GM12878 (cell line): ENCODE results near the gene CLEC16A. TPM values are rescaled to one million over a fixed set of nuclear protein-coding genes. Genes with fewer than 3 reads are reported as not detected.

ENCODE experiments used
- ASH2L ChIP-seq: fragments of 300-600, 200-600 bp; sonication (generic); IDR thresholded peaks from 2 replicates; pipeline ENCODE4 v1.6.1; 2017; ENCODE audit warnings: low read depth, mild to moderate bottlenecking, borderline replicate concordance
- BACH1 ChIP-seq: fragments of 450-650 bp; IDR thresholded peaks from 2 replicates; pipeline ENCODE4 v1.6.1; 2017; ENCODE audit warnings: mild to moderate bottlenecking, borderline replicate concordance
- BCL11A ChIP-seq: IDR thresholded peaks from 2 replicates; pipeline ENCODE4 v1.6.1; 2011; ENCODE audit warnings: low read depth, low read length
- CBX5 ChIP-seq: sonication (generic); IDR thresholded peaks from 2 replicates; pipeline ENCODE4 v1.6.1; 2016; ENCODE audit warnings: low read depth, moderate library complexity, mild to moderate bottlenecking, inconsistent platforms
- CHD2 ChIP-seq: IDR thresholded peaks from 2 replicates; pipeline ENCODE4 v1.6.1; 2011; ENCODE audit warnings: low read depth, low read length, improper control_type of control experiment, borderline replicate concordance
- CREB1 ChIP-seq: IDR thresholded peaks from 2 replicates; pipeline ENCODE4 v1.6.1; 2012; ENCODE audit warnings: low read depth, mild to moderate bottlenecking, inconsistent platforms
- FOXM1 ChIP-seq: IDR thresholded peaks from 2 replicates; pipeline ENCODE4 v1.6.1; 2012; ENCODE audit warnings: low read depth, mild to moderate bottlenecking, inconsistent platforms, low read length, moderate library complexity
- KLF5 ChIP-seq: fragments of 450-650 bp; IDR thresholded peaks from 2 replicates; pipeline ENCODE4 v1.6.1; 2014; ENCODE audit warnings: mild to moderate bottlenecking; ENCODE audit not compliant: partially characterized antibody
- MXI1 ChIP-seq: fragments of 150-350 bp; IDR thresholded peaks from 2 replicates; pipeline ENCODE4 v1.6.1; 2011; ENCODE audit warnings: low read depth, mild to moderate bottlenecking, inconsistent platforms, low read length, improper control_type of control experiment
- NBN ChIP-seq: fragments of 450-650 bp; IDR thresholded peaks from 2 replicates; pipeline ENCODE4 v1.6.1; 2016
- NR2C1 ChIP-seq: fragments of 450-650 bp; IDR thresholded peaks from 2 replicates; pipeline ENCODE4 v1.6.1; 2017; ENCODE audit warnings: antibody characterized with exemption, mild to moderate bottlenecking, moderate library complexity
- NR2F1 ChIP-seq: fragments of 450-650 bp; conservative IDR thresholded peaks from 2 replicates; pipeline ENCODE4 v1.6.1; 2017; ENCODE audit warnings: mild to moderate bottlenecking
- NRF1 ChIP-seq: conservative IDR thresholded peaks from 2 replicates; pipeline ENCODE4 v1.6.1; 2011; ENCODE audit warnings: mild to moderate bottlenecking, low read depth, low read length, improper control_type of control experiment
- PAX8 ChIP-seq: fragments of 450-650 bp; IDR thresholded peaks from 2 replicates; pipeline ENCODE4 v1.6.1; 2017; ENCODE audit warnings: mild to moderate bottlenecking, moderate library complexity
- POU2F2 ChIP-seq: IDR thresholded peaks from 3 replicates; pipeline ENCODE4 v1.6.1; 2011; ENCODE audit warnings: low read depth, mild to moderate bottlenecking, low read length, borderline replicate concordance
- RELB ChIP-seq: fragments of 450-650 bp; IDR thresholded peaks from 2 replicates; pipeline ENCODE4 v1.6.1; 2017; ENCODE audit warnings: low read depth, mild to moderate bottlenecking, moderate library complexity
- SMC3 ChIP-seq: IDR thresholded peaks from 2 replicates; pipeline ENCODE4 v1.6.1; 2011; ENCODE audit warnings: low read length, improper control_type of control experiment, borderline replicate concordance
- SREBF2 ChIP-seq: IDR thresholded peaks from 2 replicates; pipeline ENCODE4 v1.6.1; 2012; ENCODE audit warnings: mild to moderate bottlenecking, low read length
- STAT1 ChIP-seq: fragments of 450-650 bp; conservative IDR thresholded peaks from 2 replicates; pipeline ENCODE4 v1.6.1; 2014; ENCODE audit warnings: antibody characterized with exemption, mild to moderate bottlenecking
- STAT3 ChIP-seq: IDR thresholded peaks from 2 replicates; pipeline ENCODE4 v1.6.1; 2011; ENCODE audit warnings: low read depth, low read length, improper control_type of control experiment
- TAF1 ChIP-seq: IDR thresholded peaks from 2 replicates; pipeline ENCODE4 v1.6.1; 2011; ENCODE audit warnings: mild to moderate bottlenecking, low read depth, low read length, borderline replicate concordance
- ZNF24 ChIP-seq: fragments of 450-650 bp; IDR thresholded peaks from 2 replicates; pipeline ENCODE4 v1.6.1; 2017; ENCODE audit warnings: antibody characterized with exemption, mild to moderate bottlenecking
- ZNF622 ChIP-seq: fragments of 450-650 bp; IDR thresholded peaks from 2 replicates; pipeline ENCODE4 v1.6.1; 2017; ENCODE audit warnings: mild to moderate bottlenecking, inconsistent platforms
- ZSCAN29 ChIP-seq: fragments of 450-650 bp; IDR thresholded peaks from 2 replicates; pipeline ENCODE4 v1.6.1; 2017; ENCODE audit warnings: mild to moderate bottlenecking, moderate library complexity
- polyA plus RNA-seq, 11 experiments: library from polyadenylated mRNA; depleted of rRNA in 4 of 11; unstranded in 6 of 11; stranded (reverse) in 5 of 11; fragments of >200 nt; fragmentation: Nextera tagmentation in 4 of 11; fragmentation: Illumina TruSeq in 1 of 11; extraction: Ambion mirVana in 4 of 11; extraction: Trizol in 1 of 11; gene quantifications; 1 replicate in 1 of 11; 2 replicates in 10 of 11; pipeline versions ENCODE4 v1.2.1 to v1.2.3, GENCODE V29; 2011 to 2016; ENCODE audit warnings: inconsistent platforms in 2 of 11, missing spikeins in 2 of 11, low read depth in 1 of 11
- total RNA-seq, 4 experiments: library from RNA; depleted of rRNA in 3 of 4; stranded (reverse); fragments of >200 nt in 3 of 4; fragmentation: Illumina TruSeq in 1 of 4; extraction: Trizol in 1 of 4; gene quantifications; 2 replicates each; pipeline versions ENCODE4 v1.2.1 to v1.2.3, GENCODE V29; 2013 to 2021
- TF ChIP-seq, protein P1 (sequence below): fragments of 450-650 bp; IDR thresholded peaks from 2 replicates; pipeline ENCODE4 v1.6.1; 2016; ENCODE audit warnings: mild to moderate bottlenecking
- TF ChIP-seq, protein P2 (sequence below): fragments of 450-650 bp; IDR thresholded peaks from 2 replicates; pipeline ENCODE4 v1.6.1; 2016; ENCODE audit warnings: mild to moderate bottlenecking, moderate library complexity, borderline replicate concordance

CLEC16A gene
- total and polyA plus RNA-seq, 10 of the 15 experiments (the other 5 are each of a cell fraction or from before 2014, with no cell fraction given), result 1.5 to 28.8 (median 19.2) TPM

DNA sequence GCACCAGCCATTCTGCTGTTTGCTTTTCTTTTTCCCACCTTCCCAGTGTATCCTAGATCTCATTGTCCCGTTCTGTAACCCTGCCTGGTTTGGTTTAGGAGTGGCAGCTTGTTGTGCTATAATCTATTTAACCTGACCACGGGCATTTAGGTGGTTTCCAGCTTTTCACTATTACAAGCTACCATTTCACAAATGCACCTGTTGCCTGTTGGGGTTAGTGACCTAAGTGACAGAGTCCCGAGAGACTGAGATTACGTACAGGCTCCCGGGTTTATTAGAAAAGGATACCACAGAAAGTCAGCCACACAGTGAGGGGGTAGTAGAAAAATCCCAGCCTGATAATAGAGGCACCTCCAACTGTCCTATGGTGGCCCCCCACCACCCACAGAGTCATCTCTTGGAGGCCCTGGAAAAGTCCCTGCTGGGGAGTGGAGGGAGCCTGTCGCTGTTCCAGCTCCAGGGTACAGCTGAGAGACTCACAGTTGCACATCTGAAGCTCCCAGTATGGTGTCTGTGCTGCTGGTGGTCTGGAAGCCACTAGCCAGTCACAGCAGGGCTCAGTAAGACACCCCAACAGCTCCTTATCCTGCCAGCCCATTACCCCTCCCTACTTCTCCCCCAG, 21.2 kb downstream of the CLEC16A start (continued):
- TF ChIP-seq CBX5, result peak; percentile 62; the same call in 1 of the 2 replicates
- TF ChIP-seq, protein P1, sequence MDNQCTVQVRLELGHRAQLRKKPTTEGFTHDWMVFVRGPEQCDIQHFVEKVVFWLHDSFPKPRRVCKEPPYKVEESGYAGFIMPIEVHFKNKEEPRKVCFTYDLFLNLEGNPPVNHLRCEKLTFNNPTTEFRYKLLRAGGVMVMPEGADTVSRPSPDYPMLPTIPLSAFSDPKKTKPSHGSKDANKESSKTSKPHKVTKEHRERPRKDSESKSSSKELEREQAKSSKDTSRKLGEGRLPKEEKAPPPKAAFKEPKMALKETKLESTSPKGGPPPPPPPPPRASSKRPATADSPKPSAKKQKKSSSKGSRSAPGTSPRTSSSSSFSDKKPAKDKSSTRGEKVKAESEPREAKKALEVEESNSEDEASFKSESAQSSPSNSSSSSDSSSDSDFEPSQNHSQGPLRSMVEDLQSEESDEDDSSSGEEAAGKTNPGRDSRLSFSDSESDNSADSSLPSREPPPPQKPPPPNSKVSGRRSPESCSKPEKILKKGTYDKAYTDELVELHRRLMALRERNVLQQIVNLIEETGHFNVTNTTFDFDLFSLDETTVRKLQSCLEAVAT, result peak; percentile 71
- 0 out of 2 replicates have a peak, but pooled peaks have one; percentile 15 for TF ChIP-seq ZNF24
- TF ChIP-seq PAX8, result no peak
- TF ChIP-seq ZSCAN29, result peak; percentile 33; the same call in 1 of the 2 replicates
- peak; percentile 87 for TF ChIP-seq CREB1
- peak; percentile 61 for TF ChIP-seq MXI1
- no peak for TF ChIP-seq NRF1
- no peak for TF ChIP-seq ZNF622
- peak; percentile 58; the same call in 1 of the 2 replicates for TF ChIP-seq BACH1
- TF ChIP-seq POU2F2, result peak; percentile 81; the same call in 2 of the 3 replicates
- no peak for TF ChIP-seq NR2C1
- TF ChIP-seq NBN, result 0 out of 2 replicates have a peak, but pooled peaks have one; percentile 65
- no peak for TF ChIP-seq ASH2L
- TF ChIP-seq TAF1, result 0 out of 2 replicates have a peak, but pooled peaks have one; percentile 43
- peak; percentile 96; the same call in 1 of the 2 replicates for TF ChIP-seq STAT3
- TF ChIP-seq BCL11A, result peak; percentile 99
- TF ChIP-seq, protein P2, sequence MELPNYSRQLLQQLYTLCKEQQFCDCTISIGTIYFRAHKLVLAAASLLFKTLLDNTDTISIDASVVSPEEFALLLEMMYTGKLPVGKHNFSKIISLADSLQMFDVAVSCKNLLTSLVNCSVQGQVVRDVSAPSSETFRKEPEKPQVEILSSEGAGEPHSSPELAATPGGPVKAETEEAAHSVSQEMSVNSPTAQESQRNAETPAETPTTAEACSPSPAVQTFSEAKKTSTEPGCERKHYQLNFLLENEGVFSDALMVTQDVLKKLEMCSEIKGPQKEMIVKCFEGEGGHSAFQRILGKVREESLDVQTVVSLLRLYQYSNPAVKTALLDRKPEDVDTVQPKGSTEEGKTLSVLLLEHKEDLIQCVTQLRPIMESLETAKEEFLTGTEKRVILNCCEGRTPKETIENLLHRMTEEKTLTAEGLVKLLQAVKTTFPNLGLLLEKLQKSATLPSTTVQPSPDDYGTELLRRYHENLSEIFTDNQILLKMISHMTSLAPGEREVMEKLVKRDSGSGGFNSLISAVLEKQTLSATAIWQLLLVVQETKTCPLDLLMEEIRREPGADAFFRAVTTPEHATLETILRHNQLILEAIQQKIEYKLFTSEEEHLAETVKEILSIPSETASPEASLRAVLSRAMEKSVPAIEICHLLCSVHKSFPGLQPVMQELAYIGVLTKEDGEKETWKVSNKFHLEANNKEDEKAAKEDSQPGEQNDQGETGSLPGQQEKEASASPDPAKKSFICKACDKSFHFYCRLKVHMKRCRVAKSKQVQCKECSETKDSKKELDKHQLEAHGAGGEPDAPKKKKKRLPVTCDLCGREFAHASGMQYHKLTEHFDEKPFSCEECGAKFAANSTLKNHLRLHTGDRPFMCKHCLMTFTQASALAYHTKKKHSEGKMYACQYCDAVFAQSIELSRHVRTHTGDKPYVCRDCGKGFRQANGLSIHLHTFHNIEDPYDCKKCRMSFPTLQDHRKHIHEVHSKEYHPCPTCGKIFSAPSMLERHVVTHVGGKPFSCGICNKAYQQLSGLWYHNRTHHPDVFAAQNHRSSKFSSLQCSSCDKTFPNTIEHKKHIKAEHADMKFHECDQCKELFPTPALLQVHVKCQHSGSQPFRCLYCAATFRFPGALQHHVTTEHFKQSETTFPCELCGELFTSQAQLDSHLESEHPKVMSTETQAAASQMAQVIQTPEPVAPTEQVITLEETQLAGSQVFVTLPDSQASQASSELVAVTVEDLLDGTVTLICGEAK, result no peak
- peak; percentile 98 for TF ChIP-seq FOXM1
- TF ChIP-seq RELB, result peak; percentile 99
- no peak for TF ChIP-seq STAT1
- 0 out of 2 replicates have a peak, but pooled peaks have one; percentile 11 for TF ChIP-seq SMC3
- TF ChIP-seq SREBF2, result no peak
- TF ChIP-seq CHD2, result peak; percentile 91
- TF ChIP-seq NR2F1, result peak; percentile 95
- peak; percentile 96 for TF ChIP-seq KLF5
